ENCODE measurements around the gene ATP8B1.

- TF ChIP-seq CTCF (IDR thresholded peaks at IDR 0.05; ENCODE audit: borderline replicate concordance, extremely low read depth, low read length, poor library complexity, severe bottlenecking) (no peak), EZH2 (IDR thresholded peaks at IDR 0.05; ENCODE audit: borderline replicate concordance, low read depth, low read length, severe bottlenecking) (no peak)
These were observed 93.8 kb downstream of the ATP8B1 start for GRCh38 chr18:57709335-57709734.

Measured in DND-41 (cell line).